C4-2B (cell line): ENCODE measurements around the gene DNAH12.

Source experiments
- H3K27ac ChIP-seq: fragments of 450-650 bp; 2 replicates; pipeline ENCODE4 v1.5.1; 2017
- ZFX ChIP-seq: fragments of 450-650 bp; IDR thresholded peaks from 2 replicates; pipeline ENCODE4 v1.6.1; 2017
- TF ChIP-seq, protein P1 (sequence below): fragments of 450-650 bp; conservative IDR thresholded peaks from 2 replicates; pipeline ENCODE4 v1.5.1; 2017; ENCODE audit warnings: mild to moderate bottlenecking

The DNAH12 gene

DNA sequence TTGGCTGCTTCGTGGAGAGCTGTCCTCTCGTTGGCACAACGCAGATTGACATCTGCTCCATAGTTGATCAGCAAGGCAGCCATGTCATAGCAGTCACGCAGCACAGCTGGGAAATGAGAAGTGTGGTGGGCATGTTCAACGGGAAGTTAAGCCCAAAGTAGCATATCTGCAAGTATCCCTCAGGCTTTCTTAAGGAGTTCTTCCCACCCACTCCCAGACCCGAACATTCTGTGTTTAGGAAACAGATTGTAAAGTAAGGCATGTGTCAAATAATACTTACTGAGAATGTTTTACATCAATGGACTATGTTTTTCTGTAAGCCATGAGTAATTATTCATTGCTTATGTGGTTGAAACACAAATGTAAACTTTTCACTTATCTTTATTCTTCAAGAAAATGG, 260.8 kb downstream of the DNAH12 start:
- H3K27ac ChIP-seq, result no peak overlapping the region
- no peak for TF ChIP-seq ZFX
- TF ChIP-seq, protein P1, sequence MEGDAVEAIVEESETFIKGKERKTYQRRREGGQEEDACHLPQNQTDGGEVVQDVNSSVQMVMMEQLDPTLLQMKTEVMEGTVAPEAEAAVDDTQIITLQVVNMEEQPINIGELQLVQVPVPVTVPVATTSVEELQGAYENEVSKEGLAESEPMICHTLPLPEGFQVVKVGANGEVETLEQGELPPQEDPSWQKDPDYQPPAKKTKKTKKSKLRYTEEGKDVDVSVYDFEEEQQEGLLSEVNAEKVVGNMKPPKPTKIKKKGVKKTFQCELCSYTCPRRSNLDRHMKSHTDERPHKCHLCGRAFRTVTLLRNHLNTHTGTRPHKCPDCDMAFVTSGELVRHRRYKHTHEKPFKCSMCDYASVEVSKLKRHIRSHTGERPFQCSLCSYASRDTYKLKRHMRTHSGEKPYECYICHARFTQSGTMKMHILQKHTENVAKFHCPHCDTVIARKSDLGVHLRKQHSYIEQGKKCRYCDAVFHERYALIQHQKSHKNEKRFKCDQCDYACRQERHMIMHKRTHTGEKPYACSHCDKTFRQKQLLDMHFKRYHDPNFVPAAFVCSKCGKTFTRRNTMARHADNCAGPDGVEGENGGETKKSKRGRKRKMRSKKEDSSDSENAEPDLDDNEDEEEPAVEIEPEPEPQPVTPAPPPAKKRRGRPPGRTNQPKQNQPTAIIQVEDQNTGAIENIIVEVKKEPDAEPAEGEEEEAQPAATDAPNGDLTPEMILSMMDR, result no peak

- no peak for TF ChIP-seq ZFX
- TF ChIP-seq, protein P1, result no peak
- H3K27ac ChIP-seq, result no peak overlapping the region
These were observed 262.4 kb downstream of the DNAH12 start for GRCh38 chr3:57281715-57282114.

- peak overlapping the region; percentile 37; the same call in 1 of the 2 replicates for H3K27ac ChIP-seq
- TF ChIP-seq ZFX, result no peak
- TF ChIP-seq, protein P1, result no peak
These were observed 264.5 kb downstream of the DNAH12 start for GRCh38 chr3:57279685-57280084.

DNA sequence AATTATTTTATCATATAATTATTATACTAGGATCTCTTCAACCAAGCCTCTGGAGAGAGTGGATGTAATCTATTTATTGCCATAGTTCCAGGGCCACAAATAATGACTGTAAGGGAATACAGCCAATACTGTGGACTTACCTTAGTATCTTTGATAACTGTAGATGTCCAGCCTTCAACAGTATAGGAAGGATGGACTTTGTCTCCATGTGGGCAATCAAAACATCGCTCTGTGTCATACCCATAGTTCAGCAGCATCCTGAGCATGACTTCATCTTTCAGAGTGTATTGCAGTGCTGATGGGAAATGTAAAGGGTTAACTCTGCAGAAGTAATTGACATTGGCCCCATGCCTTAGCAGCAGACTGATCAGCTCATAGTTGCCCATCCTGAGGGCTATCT, 265.9 kb downstream of the DNAH12 start:
- no peak for TF ChIP-seq ZFX
- TF ChIP-seq, protein P1, result no peak
- H3K27ac ChIP-seq, result no peak overlapping the region

- no peak for TF ChIP-seq ZFX
- TF ChIP-seq, protein P1, result no peak
- H3K27ac ChIP-seq, result no peak overlapping the region
These were observed 268.8 kb downstream of the DNAH12 start for GRCh38 chr3:57275393-57275792.

DNA sequence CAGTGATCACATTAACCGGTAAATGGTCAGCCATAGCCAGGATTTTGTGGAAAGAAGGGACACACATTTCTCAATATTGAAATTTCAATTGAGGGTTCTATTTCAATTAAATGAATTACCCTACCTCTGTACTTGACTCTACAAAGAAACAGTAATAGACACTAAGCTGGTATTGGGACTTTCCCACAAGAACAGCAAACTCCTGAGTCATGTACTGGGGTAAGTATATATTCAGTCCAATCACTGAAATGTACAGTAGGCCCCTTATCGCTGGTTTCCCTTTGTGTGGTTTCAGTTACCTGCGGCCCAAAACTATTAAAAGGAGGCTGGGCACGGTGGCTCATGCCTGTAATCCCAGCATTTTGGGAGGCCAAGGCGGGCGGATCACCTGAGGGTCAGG, 269.3 kb downstream of the DNAH12 start:
- TF ChIP-seq, protein P1, result no peak
- TF ChIP-seq ZFX, result no peak
- H3K27ac ChIP-seq, result no peak overlapping the region

GRCh38 chr3:57268416-57268815, 275.7 kb downstream of the DNAH12 start:
- no peak for TF ChIP-seq ZFX
- TF ChIP-seq, protein P1, result no peak
- H3K27ac ChIP-seq, result no peak overlapping the region
